Fibroblast of pulmonary artery (primary cell): ENCODE results near the gene SLC15A5.

Experiments
- DNase-seq: peaks from one replicate; pipeline ENCODE4 v3.0.0-alpha.2; 2010; ENCODE audit warnings: low read depth
- H3K4me3 ChIP-seq: replicated peaks from 2 replicates; pipeline ENCODE4 v1.5.1; 2011; ENCODE audit warnings: low read depth, mild to moderate bottlenecking, control low read depth, low read length, moderate library complexity
- TF ChIP-seq, protein P1 (sequence below): IDR thresholded peaks from 2 replicates; pipeline ENCODE4 v1.5.1; 2011; ENCODE audit warnings: mild to moderate bottlenecking, control low read depth, low read length, inconsistent platforms; ENCODE audit errors: missing control alignments

SLC15A5 gene

DNA sequence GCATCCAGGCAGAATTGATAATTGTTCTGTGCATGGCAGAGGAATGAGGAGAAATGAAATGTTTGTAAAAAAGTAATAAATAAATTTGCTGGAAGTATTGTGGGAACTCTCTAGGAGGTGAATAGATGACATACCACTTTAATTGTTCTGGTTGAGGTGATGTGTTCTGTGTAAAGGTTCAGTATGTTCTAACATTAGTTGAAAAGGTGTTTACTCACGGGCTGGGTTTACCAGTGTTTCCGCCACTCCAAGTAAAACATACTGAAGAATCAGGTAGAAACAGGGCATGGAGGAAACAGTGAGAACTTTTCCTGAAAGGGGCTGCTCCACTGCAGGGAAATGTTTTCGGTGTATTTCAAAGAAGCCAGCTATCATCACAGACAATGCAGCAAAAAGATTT is 53.3 kb downstream of the SLC15A5 start:
- no peak for DNase-seq
- no peak overlapping the region for H3K4me3 ChIP-seq
- TF ChIP-seq, protein P1, sequence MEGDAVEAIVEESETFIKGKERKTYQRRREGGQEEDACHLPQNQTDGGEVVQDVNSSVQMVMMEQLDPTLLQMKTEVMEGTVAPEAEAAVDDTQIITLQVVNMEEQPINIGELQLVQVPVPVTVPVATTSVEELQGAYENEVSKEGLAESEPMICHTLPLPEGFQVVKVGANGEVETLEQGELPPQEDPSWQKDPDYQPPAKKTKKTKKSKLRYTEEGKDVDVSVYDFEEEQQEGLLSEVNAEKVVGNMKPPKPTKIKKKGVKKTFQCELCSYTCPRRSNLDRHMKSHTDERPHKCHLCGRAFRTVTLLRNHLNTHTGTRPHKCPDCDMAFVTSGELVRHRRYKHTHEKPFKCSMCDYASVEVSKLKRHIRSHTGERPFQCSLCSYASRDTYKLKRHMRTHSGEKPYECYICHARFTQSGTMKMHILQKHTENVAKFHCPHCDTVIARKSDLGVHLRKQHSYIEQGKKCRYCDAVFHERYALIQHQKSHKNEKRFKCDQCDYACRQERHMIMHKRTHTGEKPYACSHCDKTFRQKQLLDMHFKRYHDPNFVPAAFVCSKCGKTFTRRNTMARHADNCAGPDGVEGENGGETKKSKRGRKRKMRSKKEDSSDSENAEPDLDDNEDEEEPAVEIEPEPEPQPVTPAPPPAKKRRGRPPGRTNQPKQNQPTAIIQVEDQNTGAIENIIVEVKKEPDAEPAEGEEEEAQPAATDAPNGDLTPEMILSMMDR, result no peak

DNA sequence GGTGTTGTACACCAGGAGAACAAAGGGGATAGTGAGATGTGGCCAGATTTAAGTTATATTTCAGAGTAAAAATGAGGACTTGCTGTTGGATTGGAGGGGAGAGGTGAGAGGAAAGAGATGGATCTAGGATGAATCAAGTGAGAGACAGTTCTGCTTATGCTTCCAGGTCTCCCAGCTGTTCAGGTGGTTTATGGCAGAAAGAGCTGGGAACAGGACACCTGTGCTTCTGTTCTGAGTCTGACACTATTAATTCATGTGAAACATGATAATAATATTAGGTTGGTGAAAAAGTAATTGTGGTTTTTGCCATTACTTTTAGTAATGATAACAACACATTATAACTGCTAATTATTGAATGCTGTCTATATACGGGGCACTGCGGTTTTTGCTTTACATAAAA is 55.7 kb downstream of the SLC15A5 start:
- H3K4me3 ChIP-seq, result no peak overlapping the region
- TF ChIP-seq, protein P1, result no peak
- DNase-seq, result no peak

DNA sequence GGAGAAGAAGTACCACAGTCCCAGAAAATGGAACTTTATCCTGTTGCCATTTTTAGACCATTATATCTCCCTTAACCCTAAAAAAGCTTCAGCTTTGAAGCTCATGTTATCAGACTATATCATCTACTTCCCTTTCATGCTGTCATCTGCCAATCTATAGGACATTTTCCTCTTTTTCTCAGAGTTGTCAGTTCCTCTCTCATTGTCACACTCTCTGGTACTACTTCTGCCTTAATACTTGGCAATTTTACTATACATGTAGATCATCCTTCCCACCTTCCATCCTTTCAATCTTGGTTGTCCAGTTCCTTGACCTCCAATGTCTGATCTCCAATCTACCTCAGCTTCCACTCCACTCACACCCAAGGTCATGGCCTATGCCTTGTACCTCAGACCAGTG is 57.4 kb downstream of the SLC15A5 start:
- DNase-seq, result no peak
- TF ChIP-seq, protein P1, result no peak
- H3K4me3 ChIP-seq, result no peak overlapping the region

DNA sequence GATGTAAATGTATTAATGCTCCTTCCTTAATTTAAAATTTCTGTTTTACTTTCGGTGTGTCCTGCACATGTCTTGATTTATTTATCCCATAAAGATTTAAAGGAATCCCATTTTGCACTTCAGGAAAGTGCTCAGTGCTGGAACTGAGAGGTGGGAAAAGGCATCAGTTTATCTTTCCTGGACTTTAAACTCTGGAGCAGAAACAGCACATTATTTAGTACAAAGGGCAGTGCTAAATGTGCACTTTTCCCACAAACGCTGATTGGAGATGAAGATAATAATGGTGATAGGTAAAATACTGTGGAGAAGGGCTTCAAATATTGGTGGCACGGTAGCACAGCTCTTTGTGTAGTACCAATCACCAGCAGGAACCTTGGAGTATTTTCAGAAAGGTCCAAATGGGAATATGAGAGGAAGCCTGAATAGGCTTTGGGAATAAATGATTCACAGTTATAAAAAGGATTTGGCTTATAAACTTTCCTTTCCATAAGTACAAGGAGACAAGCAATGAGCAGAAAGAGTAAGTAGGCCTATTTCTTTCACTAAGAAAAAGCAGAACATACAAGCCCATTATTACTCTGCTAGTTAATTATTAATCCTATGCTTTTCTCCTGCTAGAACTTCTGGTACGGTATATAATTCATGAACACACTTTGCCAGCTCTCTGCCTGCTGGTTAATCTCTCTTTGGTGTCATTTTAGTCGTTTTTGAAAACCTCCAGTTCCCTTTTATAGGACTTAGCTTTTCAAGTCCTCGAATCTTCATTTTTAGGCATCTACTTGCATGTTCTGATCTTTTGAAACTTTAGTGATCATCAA is 58.3 kb downstream of the SLC15A5 start:
- H3K4me3 ChIP-seq, result no peak overlapping the region
- TF ChIP-seq, protein P1, result no peak
- DNase-seq, result no peak

DNA sequence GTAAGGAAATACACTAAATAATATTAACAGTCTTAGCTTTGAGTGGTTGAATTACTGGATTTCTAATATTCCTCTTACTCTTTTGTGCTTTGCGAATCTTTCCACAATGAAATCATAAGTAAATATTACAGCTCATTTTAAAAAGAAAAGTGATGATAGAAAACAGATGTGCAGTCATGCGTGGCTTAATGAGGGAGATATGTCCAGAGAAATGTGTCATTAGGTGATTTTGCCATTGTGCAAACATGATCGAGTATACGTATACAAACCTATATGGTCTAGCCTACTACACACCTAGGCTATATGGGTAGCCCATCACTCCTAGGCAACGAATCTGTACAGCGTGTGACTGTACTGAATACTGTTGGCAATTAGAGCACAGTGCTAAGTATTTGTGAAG is 59.3 kb downstream of the SLC15A5 start:
- TF ChIP-seq, protein P1, result no peak
- no peak for DNase-seq
- H3K4me3 ChIP-seq, result no peak overlapping the region

DNA sequence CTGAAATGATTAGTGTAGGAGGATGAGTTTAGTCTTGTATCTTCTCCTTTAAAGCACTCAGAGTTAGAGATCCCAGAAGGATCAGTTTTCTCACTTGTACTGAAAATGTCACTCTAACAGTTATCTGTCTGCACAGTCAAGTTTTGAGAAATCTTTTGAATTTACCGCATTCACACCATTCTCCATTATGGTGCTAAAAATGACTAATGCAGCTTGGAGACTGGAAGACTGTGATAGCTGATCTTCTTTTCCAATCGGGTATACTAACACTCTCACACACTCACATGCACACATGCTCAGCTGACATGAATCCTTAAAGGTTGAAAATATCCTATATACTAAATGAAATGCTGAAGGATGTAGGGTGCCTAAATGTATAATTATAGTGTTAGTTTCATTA is 65.8 kb downstream of the SLC15A5 start:
- DNase-seq, result no peak
- TF ChIP-seq, protein P1, result no peak
- H3K4me3 ChIP-seq, result no peak overlapping the region

DNA sequence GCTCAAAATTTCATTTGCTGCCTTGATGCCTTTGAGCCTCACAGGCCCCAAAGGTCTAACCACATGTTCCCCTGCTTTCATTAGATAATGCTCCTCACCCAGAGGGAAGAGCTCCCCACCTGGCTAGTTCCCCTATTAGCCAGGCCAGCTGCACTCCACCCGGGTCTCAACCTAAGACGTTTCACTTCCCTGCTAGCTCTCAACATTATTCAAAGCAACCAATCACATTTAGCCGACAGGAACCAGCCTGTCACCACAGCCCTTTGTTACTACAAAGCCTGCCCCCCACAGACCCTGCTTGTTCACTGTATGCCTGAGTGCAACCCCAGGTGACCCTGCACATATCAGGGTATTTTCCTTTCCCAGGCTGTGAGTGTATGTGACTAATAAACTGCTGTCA is 78.6 kb downstream of the SLC15A5 start:
- DNase-seq, result no peak
- TF ChIP-seq, protein P1, result no peak
- no peak overlapping the region for H3K4me3 ChIP-seq
